AG09319 (cell line): Measurements from ENCODE around the gene HTRA2.

Experiments
- DNase-seq: peaks from one replicate; pipeline ENCODE4 v3.0.0-alpha.2; 2010; ENCODE audit warnings: low read depth; ENCODE audit errors: extremely low read depth
- TF ChIP-seq, protein P1 (sequence below): IDR thresholded peaks from 2 replicates; pipeline ENCODE4 v1.5.1; 2011; ENCODE audit warnings: low read depth, mild to moderate bottlenecking, inconsistent platforms, low read length, moderate library complexity

Gene HTRA2

GRCh38 chr2:74540291-74540690, 10.6 kb downstream of the HTRA2 start:
- no peak for DNase-seq
- TF ChIP-seq, protein P1, sequence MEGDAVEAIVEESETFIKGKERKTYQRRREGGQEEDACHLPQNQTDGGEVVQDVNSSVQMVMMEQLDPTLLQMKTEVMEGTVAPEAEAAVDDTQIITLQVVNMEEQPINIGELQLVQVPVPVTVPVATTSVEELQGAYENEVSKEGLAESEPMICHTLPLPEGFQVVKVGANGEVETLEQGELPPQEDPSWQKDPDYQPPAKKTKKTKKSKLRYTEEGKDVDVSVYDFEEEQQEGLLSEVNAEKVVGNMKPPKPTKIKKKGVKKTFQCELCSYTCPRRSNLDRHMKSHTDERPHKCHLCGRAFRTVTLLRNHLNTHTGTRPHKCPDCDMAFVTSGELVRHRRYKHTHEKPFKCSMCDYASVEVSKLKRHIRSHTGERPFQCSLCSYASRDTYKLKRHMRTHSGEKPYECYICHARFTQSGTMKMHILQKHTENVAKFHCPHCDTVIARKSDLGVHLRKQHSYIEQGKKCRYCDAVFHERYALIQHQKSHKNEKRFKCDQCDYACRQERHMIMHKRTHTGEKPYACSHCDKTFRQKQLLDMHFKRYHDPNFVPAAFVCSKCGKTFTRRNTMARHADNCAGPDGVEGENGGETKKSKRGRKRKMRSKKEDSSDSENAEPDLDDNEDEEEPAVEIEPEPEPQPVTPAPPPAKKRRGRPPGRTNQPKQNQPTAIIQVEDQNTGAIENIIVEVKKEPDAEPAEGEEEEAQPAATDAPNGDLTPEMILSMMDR = no peak

DNA sequence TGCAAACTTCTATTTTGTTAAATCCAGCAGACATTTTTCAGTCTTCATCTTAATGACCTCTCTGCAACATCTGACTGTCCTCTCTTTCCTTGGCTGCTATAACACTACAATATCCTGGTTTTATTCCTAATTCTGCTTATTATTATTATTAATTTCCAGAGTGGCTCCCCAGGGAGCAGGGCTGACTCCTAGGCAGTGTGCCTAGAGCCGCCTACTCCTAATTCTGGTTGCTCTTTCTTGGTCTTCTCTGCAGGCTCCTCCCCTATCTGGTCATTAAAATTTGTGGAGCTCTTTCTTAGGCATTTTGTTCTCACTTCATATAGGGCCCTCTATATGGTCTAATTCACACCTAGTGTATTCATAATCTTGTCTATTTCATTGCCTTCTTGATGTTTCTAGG, 13.2 kb downstream of the HTRA2 start:
- TF ChIP-seq, protein P1 = no peak
- DNase-seq = no peak

GRCh38 chr2:74544634-74545033, 14.9 kb downstream of the HTRA2 start:
- TF ChIP-seq, protein P1 = no peak
- no peak for DNase-seq

- no peak for DNase-seq
- TF ChIP-seq, protein P1 = no peak
These were observed 16.3 kb downstream of the HTRA2 start for GRCh38 chr2:74546004-74546403.

DNA sequence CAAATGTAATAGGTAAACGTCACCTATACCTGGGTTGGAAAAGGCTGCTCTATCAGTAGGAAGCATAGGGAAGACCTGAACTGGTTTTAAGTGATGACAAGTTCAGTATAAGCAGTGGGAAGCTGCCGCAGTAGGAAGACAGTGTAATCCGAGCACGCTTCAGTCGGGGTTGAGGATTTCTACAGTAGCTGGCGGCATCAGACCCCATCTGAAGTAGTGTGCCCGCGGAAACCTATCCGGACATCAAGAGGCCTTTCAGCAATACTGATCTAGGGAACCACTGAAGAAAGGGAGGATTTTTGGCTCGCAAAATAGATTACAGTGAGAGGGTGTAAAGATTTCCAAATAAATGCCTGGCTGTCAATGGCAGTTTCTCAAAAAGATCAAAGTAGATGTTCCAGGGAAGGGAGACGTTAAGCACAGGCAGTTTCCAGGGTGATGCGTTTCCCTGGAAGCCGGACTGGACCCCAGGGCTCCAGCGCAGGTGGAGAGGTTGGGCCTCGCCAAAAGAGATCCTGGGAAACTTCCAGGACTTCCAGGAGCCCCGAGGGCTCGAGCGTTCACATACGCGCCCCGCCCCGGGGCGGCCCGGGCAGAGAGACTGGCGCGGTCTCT, 18.7 kb downstream of the HTRA2 start:
- no peak for DNase-seq
- TF ChIP-seq, protein P1 = no peak

- TF ChIP-seq, protein P1 = no peak
- DNase-seq = no peak
These were observed 19.4 kb downstream of the HTRA2 start for GRCh38 chr2:74548900-74549826.

GRCh38 chr2:74550231-74550630, 20.5 kb downstream of the HTRA2 start:
- no peak for DNase-seq

More at GRCh38 chr2:74550231-74550630, 20.5 kb downstream of the HTRA2 start:
- TF ChIP-seq, protein P1 = no peak
